ENCODE results near the gene UBA6. TPM values are rescaled to one million over a fixed set of nuclear protein-coding genes. Genes with fewer than 3 reads are reported as not detected.

UBA6 gene
- total RNA-seq, 1 experiment from 2014 or later, result 59.4 TPM

GRCh38 chr4:67581208-67581857 lies 119.6 kb downstream of the UBA6 start:
- Histone ChIP-seq H3K4me1 (ENCODE audit: control insufficient read depth, insufficient read depth, low read length) (no peaks in the 10 kb centered on the region), H3K36me3 (ENCODE audit: control insufficient read depth, insufficient read depth, low read length) (no peaks in the 10 kb centered on the region), H3K9me3 (ENCODE audit: control insufficient read depth, insufficient read depth, low read depth, low read length) (no peaks in the 10 kb centered on the region), H3K4me3 (ENCODE audit: low read depth in 2 of 2, low read length in 2 of 2) (no peak overlapping the region), H3K27ac (ENCODE audit: low read length) (no peak overlapping the region), H3K27me3 (ENCODE audit: control insufficient read depth, insufficient read depth, low read length) (no peaks in the 10 kb centered on the region)
- ChIA-PET CTCF (no interaction called here), POLR2A (no interaction called here)
- in situ Hi-C loops (cut with HindIII; ENCODE audit: low pct_unique_long_range_greater_than_20kb, low sequenced_read_pairs), result no loop called here
- DNase-seq (ENCODE audit: low read depth, low spot score), result no peak
- TF ChIP-seq POLR2AphosphoS5 (IDR thresholded peaks at IDR 0.05; ENCODE audit: low read depth, low read length) (no peak), REST (IDR thresholded peaks at IDR 0.05; ENCODE audit: insufficient read depth in 1 of 2, low read depth in 2 of 2, low read length in 1 of 2) (no peak), SIN3A (IDR thresholded peaks at IDR 0.05; ENCODE audit: borderline replicate concordance, insufficient read depth, low read depth, low read length) (no peak), CTCF (IDR thresholded peaks at IDR 0.05) (no peak), TCF7L2 (IDR thresholded peaks at IDR 0.05; ENCODE audit: low read depth, low read length) (no peak)
- no TSS peak for BruUV-seq (replicated peaks)
- no peak for ATAC-seq
- intact Hi-C loops (cut with micrococcal nuclease; ENCODE audit: unreplicated experiment), result no loop called here

- no peaks in the 10 kb centered on the region for H3K27me3 ChIP-seq (ENCODE audit: control insufficient read depth, insufficient read depth, low read length)
- ChIA-PET CTCF (no interaction called here), POLR2A (no interaction called here)
- H3K27ac ChIP-seq (ENCODE audit: low read length), result no peak overlapping the region
- no peaks in the 10 kb centered on the region for H3K4me1 ChIP-seq (ENCODE audit: control insufficient read depth, insufficient read depth, low read length)
- TF ChIP-seq CTCF (IDR thresholded peaks at IDR 0.05) (no peak), SIN3A (IDR thresholded peaks at IDR 0.05; ENCODE audit: borderline replicate concordance, insufficient read depth, low read depth, low read length) (no peak), POLR2AphosphoS5 (IDR thresholded peaks at IDR 0.05; ENCODE audit: low read depth, low read length) (no peak), TCF7L2 (IDR thresholded peaks at IDR 0.05; ENCODE audit: low read depth, low read length) (no peak), REST (IDR thresholded peaks at IDR 0.05; ENCODE audit: insufficient read depth in 1 of 2, low read depth in 2 of 2, low read length in 1 of 2) (no peak)
- in situ Hi-C loops (cut with HindIII; ENCODE audit: low pct_unique_long_range_greater_than_20kb, low sequenced_read_pairs) (no loop called here), intact Hi-C loops (cut with micrococcal nuclease; ENCODE audit: unreplicated experiment) (no loop called here)
- no peak overlapping the region for H3K4me3 ChIP-seq (ENCODE audit: low read depth in 2 of 2, low read length in 2 of 2)
- H3K9me3 ChIP-seq (ENCODE audit: control insufficient read depth, insufficient read depth, low read depth, low read length), result no peaks in the 10 kb centered on the region
- no peak for DNase-seq (ENCODE audit: low read depth, low spot score)
- no TSS peak for BruUV-seq (replicated peaks)
- no peak for ATAC-seq
- no peaks in the 10 kb centered on the region for H3K36me3 ChIP-seq (ENCODE audit: control insufficient read depth, insufficient read depth, low read length)
Observed at GRCh38 chr4:67580577-67580976, 120.4 kb downstream of the UBA6 start.
